Gastroesophageal sphincter (tissue), 4 donors: ENCODE results near the gene SVOPL. TPM values are rescaled to one million over a fixed set of nuclear protein-coding genes. Genes with fewer than 3 reads are reported as not detected.

Source experiments
- ATAC-seq: fragments of 150-250 bp; one replicate; pipeline ENCODE4 v1.9.1; 2016; ENCODE audit warnings: mild to moderate bottlenecking, moderate library complexity
- H3K27ac ChIP-seq, 4 donors: fragments of 200-600 bp; sonication (generic) in 3 of 4; 1 replicate in 3 of 4; 2 replicates in 1 of 4; pipeline ENCODE4 v1.5.1; 2016 to 2019
- H3K27me3 ChIP-seq: fragments of 200-600 bp; sonication (generic); one replicate; pipeline ENCODE4 v1.5.1; 2019
- H3K36me3 ChIP-seq, 2 donors: fragments of 200-600 bp; sonication (generic); one replicate each; pipeline ENCODE4 v1.5.1; 2019; ENCODE audit warnings: control low read depth in 1 of 2
- H3K4me1 ChIP-seq, 3 donors: fragments of 200-600 bp; sonication (generic); 1 replicate in 2 of 3; 2 replicates in 1 of 3; pipeline ENCODE4 v1.5.1; 2016 to 2019; ENCODE audit warnings: control low read depth in 2 of 3
- H3K4me3 ChIP-seq, 2 donors: fragments of 200-600 bp; sonication (generic); one replicate each; pipeline ENCODE4 v1.5.1; 2019; ENCODE audit warnings: mild to moderate bottlenecking in 1 of 2, moderate library complexity in 1 of 2
- H3K9me3 ChIP-seq, 3 donors: fragments of 200-600 bp; sonication (generic); one replicate each; pipeline ENCODE4 v1.5.1; 2017 to 2019; ENCODE audit warnings: control low read depth in 2 of 3
- EP300 ChIP-seq: sonication (generic); formaldehyde crosslinking; IDR thresholded peaks from one replicate; pipeline ENCODE4 v1.6.1; 2017; ENCODE audit warnings: antibody characterized with exemption, mild to moderate bottlenecking
- POLR2A ChIP-seq, 2 donors: fragments of 450-650 bp; IDR thresholded peaks; one replicate each; pipeline ENCODE4 v1.6.1; 2017; ENCODE audit warnings: antibody characterized with exemption in 2 of 2, mild to moderate bottlenecking in 2 of 2, moderate library complexity in 1 of 2
- POLR2AphosphoS5 ChIP-seq: sonication (generic); formaldehyde crosslinking; IDR thresholded peaks from one replicate; pipeline ENCODE4 v1.6.1; 2017; ENCODE audit warnings: antibody characterized with exemption
- WGBS, 2 donors: methylation state at CpG; one replicate each; pipeline ENCODE4 v1.1.5; 2018; ENCODE audit warnings: low coverage in 1 of 2; 5-methylcytosine and 5-hydroxymethylcytosine counted together
- total RNA-seq, 4 donors: library from RNA; depleted of rRNA; stranded (reverse); fragments of >200 nt; gene quantifications; one replicate each; pipeline ENCODE4 v1.1.0, GENCODE V29; 2016
- TF ChIP-seq, protein P1 (sequence below), 4 experiments: fragments of 200-600 bp in 2 of 4; fragments of 450-650 bp in 2 of 4; sonication (generic) in 1 of 4; IDR thresholded peaks; one replicate each; pipeline ENCODE4 v1.5.1; 2017 to 2019; ENCODE audit warnings: antibody characterized with exemption in 4 of 4, mild to moderate bottlenecking in 2 of 4, moderate library complexity in 2 of 4

The SVOPL gene
- total RNA-seq, 4 donors from 2014 or later, result 0.08 TPM; not detected in 3

DNA sequence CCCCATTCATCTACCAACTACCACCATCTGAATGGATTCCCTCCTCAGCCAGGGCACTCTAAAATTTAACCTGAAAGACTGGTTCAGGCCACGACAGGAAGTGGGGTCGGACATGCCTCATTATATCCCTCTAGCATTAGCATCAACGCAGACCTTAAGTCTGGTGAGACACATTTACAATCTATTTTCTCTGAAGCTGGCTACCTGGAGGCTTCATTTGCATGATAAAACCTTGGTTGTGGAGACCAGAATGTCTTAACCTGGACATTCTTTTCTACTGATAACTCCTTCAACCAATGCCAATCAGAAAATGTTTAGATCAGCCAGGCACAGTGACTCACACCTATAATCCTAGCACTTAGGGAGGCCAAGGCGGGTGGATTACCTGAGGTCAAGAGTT lies 42.3 kb downstream of the SVOPL start:
- Histone ChIP-seq H3K4me3 (no peak overlapping the region), H3K27me3 (peaks cover 32% of the 10 kb centered on the region), H3K9me3 (peaks cover 0 to 14% (median 0%) of the 10 kb centered on the region in 3 donors), H3K36me3 (no peaks in the 10 kb centered on the region), H3K27ac (no peak overlapping the region), H3K4me1 (peaks cover 0 to 3% (median 0%) of the 10 kb centered on the region in 3 donors)
- TF ChIP-seq, protein P1, sequence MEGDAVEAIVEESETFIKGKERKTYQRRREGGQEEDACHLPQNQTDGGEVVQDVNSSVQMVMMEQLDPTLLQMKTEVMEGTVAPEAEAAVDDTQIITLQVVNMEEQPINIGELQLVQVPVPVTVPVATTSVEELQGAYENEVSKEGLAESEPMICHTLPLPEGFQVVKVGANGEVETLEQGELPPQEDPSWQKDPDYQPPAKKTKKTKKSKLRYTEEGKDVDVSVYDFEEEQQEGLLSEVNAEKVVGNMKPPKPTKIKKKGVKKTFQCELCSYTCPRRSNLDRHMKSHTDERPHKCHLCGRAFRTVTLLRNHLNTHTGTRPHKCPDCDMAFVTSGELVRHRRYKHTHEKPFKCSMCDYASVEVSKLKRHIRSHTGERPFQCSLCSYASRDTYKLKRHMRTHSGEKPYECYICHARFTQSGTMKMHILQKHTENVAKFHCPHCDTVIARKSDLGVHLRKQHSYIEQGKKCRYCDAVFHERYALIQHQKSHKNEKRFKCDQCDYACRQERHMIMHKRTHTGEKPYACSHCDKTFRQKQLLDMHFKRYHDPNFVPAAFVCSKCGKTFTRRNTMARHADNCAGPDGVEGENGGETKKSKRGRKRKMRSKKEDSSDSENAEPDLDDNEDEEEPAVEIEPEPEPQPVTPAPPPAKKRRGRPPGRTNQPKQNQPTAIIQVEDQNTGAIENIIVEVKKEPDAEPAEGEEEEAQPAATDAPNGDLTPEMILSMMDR (IDR thresholded peaks at IDR 0.05), result no peak
- TF ChIP-seq POLR2A (IDR thresholded peaks at IDR 0.05), result no peak
- no peak for TF ChIP-seq EP300
- TF ChIP-seq POLR2AphosphoS5, result no peak
- no peak for ATAC-seq
- 66 to 100% methylated on average over 2 to 3 of the region's 4 CpGs for WGBS, 2 donors

DNA sequence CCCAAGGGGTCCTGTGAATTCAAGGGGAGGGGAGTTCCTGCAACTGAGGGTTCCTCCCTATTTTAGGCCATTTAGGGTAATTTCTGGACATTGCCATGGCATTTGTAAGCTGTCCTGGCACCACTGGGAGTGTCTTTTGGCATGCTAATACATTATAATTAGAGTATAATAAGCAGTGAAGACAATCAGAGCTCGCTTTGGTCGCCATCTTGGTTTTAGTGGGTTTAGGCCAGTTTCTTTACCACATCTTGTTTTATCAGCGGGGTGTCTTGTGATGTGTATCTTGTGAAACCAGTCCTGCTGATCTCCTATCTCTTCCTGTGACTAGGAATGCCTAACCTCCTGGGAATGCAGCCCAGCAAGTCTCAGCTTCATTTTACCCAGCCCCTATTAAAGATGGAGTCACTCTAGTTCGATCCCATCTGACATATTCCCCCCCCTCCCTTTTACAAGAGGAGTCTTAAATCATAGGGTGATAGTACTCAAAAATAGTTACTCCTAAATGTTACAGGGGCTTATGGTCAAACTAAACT lies 43.2 kb downstream of the SVOPL start:
- H3K9me3 ChIP-seq, result peaks cover 0 to 24% (median 0%) of the 10 kb centered on the region in 3 donors
- WGBS, 2 donors, result 82 to 91% methylated on average over 3 to 4 of the region's 4 CpGs
- H3K4me3 ChIP-seq, result no peak overlapping the region
- TF ChIP-seq POLR2AphosphoS5, result no peak
- no peak for TF ChIP-seq EP300
- TF ChIP-seq, protein P1 (IDR thresholded peaks at IDR 0.05), result no peak
- no peak for TF ChIP-seq POLR2A (IDR thresholded peaks at IDR 0.05)
- H3K4me1 ChIP-seq, result no peaks in the 10 kb centered on the region
- H3K36me3 ChIP-seq, result no peaks in the 10 kb centered on the region
- peaks cover 22% of the 10 kb centered on the region for H3K27me3 ChIP-seq
- ATAC-seq, result no peak
- H3K27ac ChIP-seq, result no peak overlapping the region

DNA sequence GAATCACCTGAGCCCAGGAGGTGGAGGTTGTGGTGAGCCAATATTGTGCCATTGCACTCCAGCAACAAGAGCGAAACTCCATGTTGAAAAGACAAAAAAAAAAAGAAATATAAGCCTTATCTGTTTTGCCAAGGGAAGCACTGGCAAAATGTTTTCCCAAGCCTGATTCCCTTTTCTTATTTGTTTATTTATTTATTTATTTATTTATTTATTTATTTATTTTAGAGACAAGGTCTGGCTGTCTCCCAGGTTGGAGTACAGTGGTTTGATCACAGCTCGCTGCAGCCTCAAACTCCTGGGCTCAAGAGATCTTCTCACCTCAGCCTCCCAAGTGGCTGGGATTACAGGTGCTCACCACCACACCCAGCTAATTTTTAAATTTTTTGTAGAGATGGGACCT lies 44.2 kb downstream of the SVOPL start:
- peaks cover 0 to 24% (median 0%) of the 10 kb centered on the region in 3 donors for H3K9me3 ChIP-seq
- WGBS, 2 donors, result 86 to 97% methylated on average over 2 of the region's 2 CpGs
- no peaks in the 10 kb centered on the region for H3K4me1 ChIP-seq
- no peak overlapping the region for H3K27ac ChIP-seq
- no peak overlapping the region for H3K4me3 ChIP-seq
- no peaks in the 10 kb centered on the region for H3K36me3 ChIP-seq
- no peak for TF ChIP-seq POLR2AphosphoS5
- TF ChIP-seq POLR2A (IDR thresholded peaks at IDR 0.05), result no peak
- TF ChIP-seq, protein P1 (IDR thresholded peaks at IDR 0.05), result no peak
- TF ChIP-seq EP300, result no peak
- no peak for ATAC-seq
- peaks cover 12% of the 10 kb centered on the region for H3K27me3 ChIP-seq

DNA sequence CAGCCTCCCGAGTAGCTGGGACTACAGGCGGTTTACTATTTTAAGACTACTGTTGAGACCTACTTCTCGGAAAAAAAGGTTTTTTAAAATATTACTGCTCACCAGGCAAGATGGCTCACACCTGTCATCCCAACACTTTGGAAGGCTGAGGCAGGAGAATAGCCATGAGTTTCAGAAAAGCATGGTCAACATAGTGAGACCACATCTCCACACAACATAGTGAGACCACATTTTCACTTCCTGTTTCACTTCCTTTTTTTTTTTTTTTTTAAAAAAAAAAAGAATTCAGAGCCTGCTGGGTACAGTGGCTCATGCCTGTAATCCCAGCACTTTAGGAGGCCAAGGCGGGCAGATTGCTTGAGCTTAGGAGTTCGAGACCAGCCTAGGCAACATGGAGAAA lies 46.5 kb downstream of the SVOPL start:
- TF ChIP-seq, protein P1 (IDR thresholded peaks at IDR 0.05), result no peak
- no peak for TF ChIP-seq POLR2AphosphoS5
- no peak overlapping the region for H3K27ac ChIP-seq
- H3K9me3 ChIP-seq, result peaks cover 0 to 24% (median 0%) of the 10 kb centered on the region in 3 donors
- H3K4me1 ChIP-seq, result no peaks in the 10 kb centered on the region
- H3K4me3 ChIP-seq, result no peak overlapping the region
- WGBS, 2 donors, result 78% methylated on average over 4 of the region's 5 CpGs; no CpG with 5 or more reads in 1 of the 2 donors
- no peak for ATAC-seq
- H3K27me3 ChIP-seq, result no peaks in the 10 kb centered on the region
- no peaks in the 10 kb centered on the region for H3K36me3 ChIP-seq

DNA sequence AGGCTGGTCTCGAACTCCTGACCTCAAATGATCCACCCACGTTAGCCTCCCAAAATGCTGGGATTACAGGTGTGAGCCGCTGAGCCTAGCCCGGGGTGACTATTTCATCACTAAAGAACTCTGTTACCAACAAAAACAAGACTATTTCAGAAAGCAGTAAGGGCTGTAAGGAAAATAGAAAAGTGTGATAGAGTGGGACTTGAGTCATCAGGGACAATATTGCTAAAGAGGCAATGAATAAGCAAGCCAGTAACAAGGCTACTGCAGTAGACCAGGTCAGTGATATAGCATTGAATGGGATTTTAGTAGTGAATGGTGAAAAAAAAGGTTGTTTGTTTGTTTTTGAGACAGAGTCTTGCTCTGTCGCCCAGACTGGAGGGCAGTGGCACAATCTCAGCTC lies 51.7 kb downstream of the SVOPL start:
- H3K9me3 ChIP-seq, result peaks cover 0 to 16% (median 0%) of the 10 kb centered on the region in 3 donors
- no peaks in the 10 kb centered on the region for H3K27me3 ChIP-seq
- no peak overlapping the region for H3K4me3 ChIP-seq
- H3K36me3 ChIP-seq, result no peaks in the 10 kb centered on the region
- no peak overlapping the region for H3K27ac ChIP-seq
- TF ChIP-seq POLR2A (IDR thresholded peaks at IDR 0.05) (no peak), EP300 (no peak), POLR2AphosphoS5 (no peak)
- TF ChIP-seq, protein P1 (IDR thresholded peaks at IDR 0.05), result no peak
- H3K4me1 ChIP-seq, result no peaks in the 10 kb centered on the region
- WGBS, 2 donors, result 61 to 100% methylated on average over 2 to 5 of the region's 5 CpGs
- no peak for ATAC-seq
